Measurements from ENCODE around the gene MRTFB.

MRTFB gene

GRCh38 chr16:14296663-14297062 lies 225.5 kb downstream of the MRTFB start:
- no peak for DNase-seq

- DNase-seq = no peak
Measured at GRCh38 chr16:14298374-14299122, 227.4 kb downstream of the MRTFB start.

- no peak for DNase-seq
Measured at GRCh38 chr16:14300705-14301168, 229.6 kb downstream of the MRTFB start.

GRCh38 chr16:14301169-14302030 lies 230.3 kb downstream of the MRTFB start:
- no peak for DNase-seq

GRCh38 chr16:14302031-14302398 lies 230.9 kb downstream of the MRTFB start:
- no peak for DNase-seq

GRCh38 chr16:14302399-14303181 lies 231.5 kb downstream of the MRTFB start:
- DNase-seq = no peak

- no peak for DNase-seq
Measured at GRCh38 chr16:14303182-14303618, 232.1 kb downstream of the MRTFB start.

GRCh38 chr16:14303639-14304394 lies 232.7 kb downstream of the MRTFB start:
- DNase-seq = no peak

- DNase-seq = no peak
Measured at GRCh38 chr16:14304891-14305460, 233.9 kb downstream of the MRTFB start.

GRCh38 chr16:14306485-14307058 lies 235.5 kb downstream of the MRTFB start:
- DNase-seq = no peak

- DNase-seq = no peak
Measured at GRCh38 chr16:14307059-14307526, 236.0 kb downstream of the MRTFB start.

GRCh38 chr16:14307527-14308367 lies 236.6 kb downstream of the MRTFB start:
- no peak for DNase-seq

GRCh38 chr16:14308368-14308723 lies 237.2 kb downstream of the MRTFB start:
- DNase-seq = no peak

GRCh38 chr16:14309001-14309886 lies 238.1 kb downstream of the MRTFB start:
- DNase-seq = no peak

- no peak for DNase-seq
Measured at GRCh38 chr16:14309906-14310305, 238.8 kb downstream of the MRTFB start.

- no peak for DNase-seq
Measured at GRCh38 chr16:14310519-14310991, 239.4 kb downstream of the MRTFB start.

- DNase-seq = no peak
Measured at GRCh38 chr16:14314116-14314515, 243.0 kb downstream of the MRTFB start.

GRCh38 chr16:14315683-14316320 lies 244.7 kb downstream of the MRTFB start:
- DNase-seq = no peak
